GM18867 (cell line): ENCODE results near the gene ERAP2.
"Not testable (repeated sequence)": the region's sequence is repeated elsewhere in the genome, so short reads cannot be mapped to it uniquely, and the experiment has no call there.

ENCODE experiments used
- ATAC-seq: cut with Tn5 transposase; IDR thresholded peaks from one replicate; pipeline ENCODE4 v1.9.1; 2021; ENCODE audit warnings: mild to moderate bottlenecking, moderate library complexity; ENCODE audit not compliant: unreplicated experiment

ERAP2 gene, protein sequence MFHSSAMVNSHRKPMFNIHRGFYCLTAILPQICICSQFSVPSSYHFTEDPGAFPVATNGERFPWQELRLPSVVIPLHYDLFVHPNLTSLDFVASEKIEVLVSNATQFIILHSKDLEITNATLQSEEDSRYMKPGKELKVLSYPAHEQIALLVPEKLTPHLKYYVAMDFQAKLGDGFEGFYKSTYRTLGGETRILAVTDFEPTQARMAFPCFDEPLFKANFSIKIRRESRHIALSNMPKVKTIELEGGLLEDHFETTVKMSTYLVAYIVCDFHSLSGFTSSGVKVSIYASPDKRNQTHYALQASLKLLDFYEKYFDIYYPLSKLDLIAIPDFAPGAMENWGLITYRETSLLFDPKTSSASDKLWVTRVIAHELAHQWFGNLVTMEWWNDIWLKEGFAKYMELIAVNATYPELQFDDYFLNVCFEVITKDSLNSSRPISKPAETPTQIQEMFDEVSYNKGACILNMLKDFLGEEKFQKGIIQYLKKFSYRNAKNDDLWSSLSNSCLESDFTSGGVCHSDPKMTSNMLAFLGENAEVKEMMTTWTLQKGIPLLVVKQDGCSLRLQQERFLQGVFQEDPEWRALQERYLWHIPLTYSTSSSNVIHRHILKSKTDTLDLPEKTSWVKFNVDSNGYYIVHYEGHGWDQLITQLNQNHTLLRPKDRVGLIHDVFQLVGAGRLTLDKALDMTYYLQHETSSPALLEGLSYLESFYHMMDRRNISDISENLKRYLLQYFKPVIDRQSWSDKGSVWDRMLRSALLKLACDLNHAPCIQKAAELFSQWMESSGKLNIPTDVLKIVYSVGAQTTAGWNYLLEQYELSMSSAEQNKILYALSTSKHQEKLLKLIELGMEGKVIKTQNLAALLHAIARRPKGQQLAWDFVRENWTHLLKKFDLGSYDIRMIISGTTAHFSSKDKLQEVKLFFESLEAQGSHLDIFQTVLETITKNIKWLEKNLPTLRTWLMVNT

DNA sequence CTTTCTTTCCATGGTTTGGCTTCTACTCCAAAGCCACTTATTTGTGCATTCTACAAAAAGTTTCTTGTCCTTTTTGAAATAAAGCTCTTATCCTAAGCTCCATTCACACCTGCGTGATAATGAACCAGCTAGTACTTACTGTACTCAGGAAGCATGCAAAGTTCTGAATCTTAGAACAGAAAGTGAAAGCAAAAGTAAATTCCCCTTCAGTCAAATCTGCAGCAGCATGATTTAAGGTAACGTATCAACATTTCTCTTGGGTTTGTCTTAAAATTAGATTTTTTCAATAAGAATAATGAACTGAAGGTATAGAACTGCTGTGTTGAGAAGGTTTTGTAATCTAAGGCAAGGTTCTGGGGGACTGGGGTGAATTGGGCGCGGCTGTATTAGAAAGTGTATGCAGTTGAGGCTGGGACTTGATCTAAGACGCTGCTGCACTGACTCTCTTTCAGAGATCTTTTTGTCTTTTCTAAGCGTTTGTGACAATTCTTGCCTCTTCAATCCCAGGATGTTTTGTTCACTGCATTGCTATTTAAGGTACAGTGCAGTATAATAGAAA, at the start of gene ERAP2:
Gene ERAP2, plus strand, starts transcription at position 209 of the 559 bp plus-strand sequence. CDS start 3,186 bp downstream, outside the sequence.
- peak; percentile 72 for ATAC-seq

DNA sequence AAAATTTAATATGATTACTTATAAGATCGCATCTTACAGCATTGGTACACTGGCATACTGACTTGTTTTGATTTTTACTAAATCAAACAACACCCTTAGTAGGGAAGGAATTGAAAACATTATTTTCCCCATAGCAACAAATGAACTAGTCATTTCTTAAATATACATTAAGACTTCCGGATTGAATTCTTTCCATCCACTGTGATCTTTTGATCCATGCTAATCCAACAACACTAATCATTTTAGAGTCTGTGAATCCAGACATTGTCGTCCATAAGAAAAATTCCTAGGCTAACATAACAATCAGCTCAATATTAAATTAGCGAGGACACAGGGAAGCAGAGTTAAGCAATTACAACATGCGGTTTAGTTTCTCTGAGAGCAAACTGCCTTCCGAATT, 47.0 kb upstream of the ERAP2 start:
- ATAC-seq = no peak

DNA sequence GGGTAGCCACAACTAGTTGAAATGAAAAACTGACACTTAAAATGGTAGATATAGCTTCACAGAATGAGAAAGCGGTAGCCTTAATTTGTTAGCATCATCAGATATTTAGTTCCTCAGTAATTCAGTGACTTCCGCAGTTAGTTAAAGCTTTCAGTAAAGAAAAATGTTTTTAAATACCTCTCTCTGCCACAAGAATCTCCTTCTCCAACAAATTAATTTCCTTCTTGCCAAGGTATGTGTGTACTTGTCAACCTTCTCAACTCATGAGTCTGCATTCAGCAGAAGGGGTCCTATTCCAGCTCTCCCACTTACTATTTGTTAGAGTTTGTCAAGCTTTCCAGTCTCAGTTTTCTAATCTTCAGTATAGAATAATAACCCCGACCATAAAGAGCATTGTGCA, 42.3 kb upstream of the ERAP2 start:
- no peak for ATAC-seq

DNA sequence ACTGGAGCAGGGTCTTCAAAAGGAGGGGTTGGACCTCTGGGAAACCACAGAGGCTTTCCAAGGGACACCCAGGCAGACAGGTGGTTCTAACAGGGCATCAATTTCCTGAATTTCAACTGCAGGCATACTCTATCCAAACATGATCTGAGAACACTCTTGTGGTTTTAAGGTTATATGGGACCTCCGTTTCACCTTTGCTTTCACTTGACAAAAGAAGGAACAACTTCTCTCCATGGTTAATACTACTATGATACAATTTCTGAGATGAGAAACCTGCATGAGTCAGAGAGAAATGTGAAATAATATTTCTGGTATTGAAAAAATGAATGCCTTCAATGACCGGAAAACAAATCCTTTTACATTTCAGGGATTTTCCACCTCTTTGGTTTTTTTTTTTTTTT, 40.5 kb upstream of the ERAP2 start:
- ATAC-seq = no peak

DNA sequence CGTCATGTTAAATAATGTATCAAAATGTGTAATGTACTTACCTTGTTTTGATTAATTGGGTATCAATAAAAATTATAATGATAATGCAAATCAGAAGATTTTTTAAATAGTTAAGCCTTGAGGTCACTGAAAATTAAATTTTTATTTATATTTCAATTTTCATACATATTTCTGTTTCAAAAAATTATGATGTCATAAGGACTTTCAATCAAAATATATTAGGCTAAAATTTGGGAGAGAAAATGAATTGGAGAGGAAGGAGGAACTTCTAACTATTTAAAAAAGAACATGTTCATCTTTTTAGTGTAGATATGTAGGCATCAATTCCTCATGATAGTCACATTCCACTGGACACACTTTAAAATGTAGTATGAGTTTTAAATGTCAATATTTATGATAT, 39.5 kb upstream of the ERAP2 start:
- no peak for ATAC-seq

DNA sequence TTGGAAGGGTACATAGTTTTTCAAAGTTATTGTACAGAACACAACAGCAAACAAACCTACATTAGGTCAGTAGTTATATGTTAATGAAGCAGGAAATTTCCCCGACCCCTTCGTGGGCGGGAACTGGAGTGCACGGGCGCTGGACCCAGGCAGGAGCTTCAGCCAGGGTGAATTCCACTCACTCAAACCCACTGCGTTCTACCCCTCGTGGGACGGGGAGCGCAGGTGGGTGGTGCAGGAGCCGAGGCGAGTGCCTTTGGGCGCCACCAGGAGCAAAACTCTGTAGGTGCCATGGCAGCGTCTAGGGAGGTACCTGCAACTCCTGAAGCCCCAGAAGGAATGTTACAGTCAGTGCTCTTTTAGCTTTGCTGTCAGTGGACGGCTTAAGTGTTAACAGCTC, 39.0 kb upstream of the ERAP2 start:
- no peak for ATAC-seq

DNA sequence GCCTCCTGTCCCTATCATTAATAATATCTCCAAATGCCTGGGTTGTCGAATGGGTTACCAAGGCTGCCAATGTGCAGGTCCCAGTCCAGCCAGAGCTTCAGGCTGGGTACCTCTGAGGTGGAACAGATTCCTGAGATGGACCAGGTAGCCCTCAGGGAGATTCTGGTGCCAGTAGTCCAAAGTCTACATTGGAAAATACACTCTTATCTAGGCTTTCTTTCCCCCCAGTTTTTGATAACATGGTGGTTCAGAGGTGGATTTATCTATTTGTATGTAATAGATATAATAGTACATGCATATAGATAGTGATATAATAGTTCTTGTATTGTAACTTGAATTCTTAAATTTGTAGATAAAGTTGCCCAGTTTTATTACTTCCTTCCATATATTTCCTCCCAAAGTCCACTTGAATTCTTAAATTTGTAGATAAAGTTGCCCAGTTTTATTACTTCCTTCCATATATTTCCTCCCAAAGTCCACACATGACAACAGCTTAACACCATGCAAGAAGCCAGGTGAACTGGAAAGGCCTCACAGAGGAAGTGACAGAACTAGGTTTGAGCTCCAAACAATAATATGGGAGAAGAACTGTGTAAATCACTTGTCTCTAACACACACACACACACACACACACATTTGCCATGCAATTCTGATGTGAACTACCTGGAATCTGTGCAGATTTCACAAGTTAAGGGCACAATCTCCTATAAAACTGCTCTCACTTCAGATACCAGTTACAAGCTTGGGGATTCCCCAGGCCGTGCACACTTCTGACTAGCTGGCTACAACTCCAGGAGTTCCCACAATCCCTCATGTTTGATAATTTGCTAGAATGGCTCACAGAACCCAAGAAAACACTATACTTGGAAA, 37.9 kb upstream of the ERAP2 start:
- ATAC-seq = no peak

DNA sequence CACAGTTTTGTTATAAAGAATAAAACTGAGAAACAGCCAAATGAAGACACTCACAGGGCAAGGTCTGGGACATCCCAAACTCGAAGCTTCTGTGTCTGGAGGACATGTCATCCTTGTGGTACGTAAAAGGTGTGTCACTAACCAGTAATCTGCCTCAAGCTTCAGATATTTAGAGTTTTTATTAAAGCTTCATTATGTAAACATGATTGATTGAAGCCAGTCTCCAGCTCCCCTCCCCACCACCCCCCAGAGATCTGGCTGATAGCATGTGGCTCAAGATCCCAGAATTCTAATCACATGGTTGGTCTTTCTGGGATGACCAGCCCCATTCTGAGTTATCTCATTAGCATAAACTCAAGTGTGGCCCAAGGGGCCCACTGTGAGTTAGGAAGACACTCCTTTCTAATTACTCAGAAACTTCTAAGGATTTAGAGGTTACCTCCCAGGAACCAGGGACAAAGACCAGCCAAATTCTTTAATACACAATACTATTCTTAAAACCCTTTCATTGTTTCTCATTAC, 37.2 kb upstream of the ERAP2 start:
- no peak for ATAC-seq

DNA sequence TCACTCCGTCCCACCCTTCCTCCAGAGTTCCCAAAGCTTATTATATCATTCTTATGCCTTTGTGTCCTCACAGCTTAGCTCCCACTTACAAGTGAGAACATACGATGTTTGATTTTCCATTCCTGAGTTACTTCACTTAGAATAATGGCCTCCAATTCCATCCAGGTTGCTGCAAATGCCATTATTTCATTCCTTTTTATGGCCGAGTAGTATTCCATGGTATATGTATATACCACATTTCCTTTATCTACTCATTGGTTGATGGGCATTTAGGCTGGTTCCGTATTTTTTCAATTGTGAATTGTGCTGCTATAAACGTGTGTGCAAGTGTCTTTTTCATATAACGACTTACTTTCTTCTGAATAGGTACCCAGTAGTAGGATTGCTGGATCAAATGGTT, 34.4 kb upstream of the ERAP2 start:
- ATAC-seq = not testable (repeated sequence)

DNA sequence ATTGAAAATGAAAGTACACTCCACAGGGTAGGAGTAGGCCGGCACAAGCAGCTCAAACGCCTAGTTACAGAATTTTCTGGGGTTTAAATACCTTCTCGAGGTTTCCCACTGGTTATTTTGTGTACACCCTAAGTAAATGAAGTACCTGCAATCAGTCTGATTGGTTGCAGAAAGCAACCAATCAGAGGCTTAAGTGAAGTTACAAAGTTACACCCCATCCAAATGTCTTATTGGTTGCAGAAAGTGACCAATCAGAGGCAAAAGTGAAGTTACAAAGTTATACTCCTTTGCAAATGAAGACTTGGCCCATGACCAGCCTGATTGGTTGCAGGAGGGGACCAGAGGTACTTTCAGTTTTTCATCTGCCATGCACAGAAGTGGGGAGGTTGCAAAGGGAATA, 33.2 kb upstream of the ERAP2 start:
- no peak for ATAC-seq

DNA sequence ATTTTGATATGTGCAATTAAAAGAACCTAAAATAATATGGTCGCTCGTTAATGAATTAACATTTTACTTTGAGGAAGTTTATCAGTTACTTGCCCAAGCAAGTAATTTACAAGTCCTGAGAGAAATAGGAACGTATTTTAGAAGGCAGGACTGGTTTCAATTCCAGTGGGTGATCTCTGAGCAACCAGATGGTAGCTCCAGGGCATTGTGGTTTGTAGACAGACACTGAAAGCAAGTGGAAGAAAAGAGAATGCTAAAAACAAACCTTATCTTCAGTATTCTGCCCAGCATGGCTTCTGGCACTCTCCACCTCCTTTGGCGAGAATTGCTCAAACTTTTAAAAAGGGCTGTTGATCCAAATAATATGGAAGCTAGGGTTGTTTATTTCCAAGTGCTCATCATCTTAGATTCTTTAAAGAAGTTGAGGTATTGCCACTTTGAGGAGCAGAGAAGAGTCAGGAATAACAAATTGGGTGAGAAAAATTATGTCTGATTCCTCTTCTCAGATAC, 31.8 kb upstream of the ERAP2 start:
- no peak for ATAC-seq

DNA sequence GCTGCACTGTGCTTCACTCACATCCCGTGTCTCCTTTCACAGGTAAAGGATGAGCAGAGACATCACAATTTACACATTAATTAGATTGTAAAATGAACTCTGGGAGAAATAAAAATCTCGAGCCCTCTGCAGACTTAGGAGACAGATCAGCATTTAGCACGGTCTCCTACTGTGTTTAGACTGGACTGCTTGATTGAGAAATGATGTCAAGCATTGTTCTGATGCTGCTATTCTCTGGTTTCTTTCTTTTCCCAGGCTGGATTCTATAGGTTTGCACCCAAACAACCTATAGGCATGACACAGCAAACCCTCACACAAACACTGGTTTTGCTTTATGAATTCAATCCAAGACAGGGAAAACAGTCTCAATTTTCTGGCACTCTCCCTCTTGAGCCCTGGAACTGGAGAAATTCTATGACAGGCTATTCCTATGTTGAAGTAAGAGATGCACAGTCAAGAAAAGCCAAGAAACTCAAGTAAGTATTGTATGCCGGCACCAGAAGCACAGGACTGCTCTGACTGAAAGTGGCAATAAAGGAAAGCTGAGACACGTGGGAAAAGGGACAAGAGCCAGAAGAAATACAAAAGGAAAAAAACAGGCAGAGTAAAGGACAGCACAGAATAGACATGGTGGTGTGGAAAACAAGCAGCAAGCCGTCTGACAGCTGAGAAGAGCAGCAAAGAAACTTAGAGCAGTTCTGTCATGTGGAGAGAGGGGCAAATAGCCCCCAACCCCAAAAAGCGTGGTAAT, 24.8 kb upstream of the ERAP2 start:
- ATAC-seq = no peak

DNA sequence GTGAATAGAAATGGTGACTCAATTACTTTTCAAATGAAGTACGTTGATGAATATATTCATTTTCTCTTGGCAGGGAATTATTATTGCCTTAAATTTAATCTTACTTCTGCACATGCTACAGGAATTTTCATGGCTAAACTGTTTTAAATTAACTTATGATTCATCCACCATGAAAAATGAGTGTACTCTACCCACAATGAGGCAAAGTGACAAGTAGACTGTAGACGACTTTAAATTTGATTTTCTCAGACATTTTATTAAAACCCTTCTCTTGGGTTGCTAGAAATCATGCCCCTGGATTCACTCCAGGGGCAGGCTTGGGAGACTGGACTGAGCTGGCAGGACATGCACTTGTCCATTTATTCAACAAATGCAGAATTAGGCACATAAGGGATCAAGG, 23.5 kb upstream of the ERAP2 start:
- ATAC-seq = no peak

DNA sequence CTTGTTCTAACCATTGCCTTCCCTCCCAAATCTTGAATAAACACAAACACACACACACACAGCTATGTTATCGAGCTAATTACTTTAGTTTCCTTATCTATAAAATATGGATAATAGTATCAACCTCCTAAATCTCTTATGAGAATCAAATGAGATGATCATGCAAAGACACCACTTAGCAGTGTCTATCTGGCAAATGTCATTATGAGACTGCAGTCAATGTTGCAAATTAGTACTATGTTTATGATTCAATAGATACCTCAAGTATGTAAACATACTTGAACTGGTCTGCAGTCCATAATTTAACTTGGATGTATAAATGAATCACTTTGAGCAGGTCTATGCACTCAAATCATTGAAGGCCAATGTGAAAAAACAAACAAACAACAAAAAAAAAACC, 22.2 kb upstream of the ERAP2 start:
- ATAC-seq = no peak

DNA sequence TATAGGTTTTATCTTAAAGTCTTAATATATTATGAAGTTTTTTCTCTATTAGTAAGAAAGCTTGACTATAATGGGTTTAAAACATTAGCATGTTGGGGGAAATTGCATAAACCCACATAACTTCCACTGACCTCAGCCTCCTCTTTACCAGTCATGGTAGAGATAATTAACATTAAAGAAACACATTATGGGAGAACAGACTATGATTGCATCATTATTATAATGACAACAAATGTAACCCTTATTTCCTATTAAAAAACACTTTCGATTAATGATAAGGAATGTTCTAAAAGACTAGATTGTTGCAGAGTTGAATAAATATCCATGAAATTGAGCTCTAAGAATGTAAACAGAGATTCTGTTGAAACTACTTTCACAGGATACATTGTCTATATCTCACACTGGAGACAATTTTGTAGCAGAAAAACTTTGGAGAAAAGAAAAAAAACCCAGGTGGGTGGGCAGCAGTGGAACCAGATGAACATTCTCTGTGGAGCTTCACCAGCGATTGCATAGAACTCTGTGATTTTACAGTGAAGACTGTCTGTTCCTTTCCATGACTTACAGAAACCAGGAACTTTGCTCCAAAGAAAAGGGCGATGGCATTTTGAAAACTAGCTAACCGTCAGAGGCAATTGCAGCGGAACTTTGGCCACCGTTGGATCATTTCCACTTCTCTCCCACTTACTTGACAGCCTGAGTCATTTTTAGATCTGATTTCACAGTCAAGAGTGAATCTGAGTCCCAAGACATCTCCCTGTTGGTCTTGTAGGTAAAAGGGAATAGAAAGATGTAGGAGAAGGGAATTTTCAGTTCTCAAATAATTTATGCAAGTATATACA, 21.0 kb upstream of the ERAP2 start:
- no peak for ATAC-seq

DNA sequence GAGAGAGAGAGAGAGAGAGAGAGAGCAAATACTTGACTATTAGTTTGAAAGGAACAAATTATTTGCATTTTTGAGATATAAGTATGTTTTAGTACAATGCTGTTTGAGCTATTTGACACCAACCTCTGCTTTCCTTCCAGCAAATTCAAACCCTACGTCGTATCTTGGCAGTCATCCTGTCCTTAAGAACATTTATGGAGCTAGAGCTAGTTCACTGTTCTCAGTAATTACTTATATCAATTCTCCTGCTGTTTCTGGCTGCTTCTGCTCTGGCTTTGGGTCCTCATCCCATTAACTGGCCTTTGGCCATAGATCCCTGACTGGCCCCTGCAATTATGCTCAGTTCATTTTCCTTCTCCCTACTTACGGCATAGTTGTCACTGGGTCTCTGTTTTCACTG, 19.9 kb upstream of the ERAP2 start:
- ATAC-seq = no peak

DNA sequence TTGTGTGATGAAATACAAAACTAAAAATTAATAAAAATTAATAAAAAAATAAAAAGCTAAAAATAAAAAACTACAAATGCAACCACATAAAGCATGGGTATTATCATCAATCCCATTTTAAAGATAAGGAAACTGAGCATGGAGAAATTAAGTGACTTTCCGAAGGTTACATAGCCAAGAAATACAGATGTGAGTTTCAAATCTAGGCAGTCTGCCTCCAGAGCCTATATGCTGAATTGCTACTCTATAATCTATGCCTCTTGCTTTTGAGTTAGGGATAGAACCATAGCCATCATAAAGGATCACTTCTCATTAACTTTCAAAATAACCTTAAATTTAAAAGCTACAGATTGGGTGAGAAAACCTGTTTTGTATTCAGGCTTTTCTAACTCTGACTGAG, 18.8 kb upstream of the ERAP2 start:
- ATAC-seq = no peak

DNA sequence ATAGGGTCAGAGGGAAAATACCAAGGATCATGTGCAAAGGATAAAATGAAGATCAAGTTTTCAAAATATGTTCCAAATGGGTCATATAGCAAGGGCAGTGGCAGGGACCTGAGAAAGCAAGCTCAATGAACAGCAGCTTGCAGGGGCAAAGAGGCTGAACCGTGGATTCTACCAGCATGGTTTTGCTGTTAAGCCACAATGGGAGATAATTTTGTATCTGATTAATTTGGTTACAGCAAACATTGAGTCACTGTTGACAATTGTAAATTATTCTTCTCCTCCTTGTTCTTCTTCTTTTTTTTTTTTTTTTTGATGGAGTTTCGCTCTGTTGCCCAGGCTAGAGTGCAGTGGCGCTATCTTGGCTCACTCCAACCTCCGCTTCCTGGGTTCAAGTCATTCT, 18.4 kb upstream of the ERAP2 start:
- no peak for ATAC-seq

DNA sequence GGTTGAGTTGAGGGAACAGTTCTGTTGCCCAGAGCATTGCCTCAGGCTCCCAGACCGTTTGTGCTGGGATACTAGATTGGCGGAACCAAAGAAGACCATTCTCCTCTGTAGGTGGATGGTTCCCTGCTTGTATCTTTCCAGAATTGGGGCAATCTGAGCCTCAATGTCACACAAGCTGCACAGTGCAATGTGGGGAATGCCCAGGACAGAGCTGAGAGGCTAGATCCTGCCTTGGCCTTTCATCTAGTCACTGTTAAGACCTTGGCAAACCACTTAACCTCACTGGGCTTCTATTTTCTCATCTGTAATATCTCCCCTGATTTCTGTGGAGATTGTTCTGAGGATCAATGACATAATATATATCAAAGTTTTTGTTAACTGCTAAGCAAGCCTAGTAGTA, 16.9 kb upstream of the ERAP2 start:
- ATAC-seq = no peak
